Thoracic aorta (tissue), 2 donors: ENCODE results near the gene KRT6A. TPM values are rescaled to one million over a fixed set of nuclear protein-coding genes. Genes with fewer than 3 reads are reported as not detected.

Experiments used
- ATAC-seq: fragments of 150-250 bp; one replicate; pipeline ENCODE4 v1.8.0; 2017; ENCODE audit warnings: low read depth; ENCODE audit not compliant: insufficient number of reproducible peaks, low FRiP score
- DNase-seq: peaks from one replicate; pipeline ENCODE4 v3.0.0-alpha.2; 2020; ENCODE audit warnings: low spot score
- H3K27ac ChIP-seq, 2 donors: fragments of 200-600 bp; sonication (generic); 1 replicate in 1 of 2; 2 replicates in 1 of 2; pipeline ENCODE4 v1.5.1; 2016; ENCODE audit warnings: mild to moderate bottlenecking in 2 of 2, moderate library complexity in 2 of 2
- H3K27me3 ChIP-seq: fragments of 200-600 bp; sonication (generic); replicated peaks from 2 replicates; pipeline ENCODE4 v1.6.0; 2016; ENCODE audit warnings: mild to moderate bottlenecking; ENCODE audit not compliant: insufficient read depth
- H3K36me3 ChIP-seq: fragments of 200-600 bp; sonication (generic); one replicate; pipeline ENCODE4 v1.5.1; 2016
- H3K4me1 ChIP-seq, 2 donors: fragments of 200-600 bp; sonication (generic); 1 replicate in 1 of 2; 2 replicates in 1 of 2; pipeline versions ENCODE4 v1.5.1 to v1.6.0; 2016; ENCODE audit warnings: low read depth in 2 of 2, mild to moderate bottlenecking in 1 of 2; ENCODE audit not compliant: control insufficient read depth in 1 of 2
- H3K4me3 ChIP-seq: fragments of 200-600 bp; sonication (generic); 2 replicates; pipeline ENCODE4 v1.5.1; 2016; ENCODE audit warnings: mild to moderate bottlenecking
- H3K9me3 ChIP-seq: fragments of 200-600 bp; sonication (generic); 2 replicates; pipeline ENCODE4 v1.5.1; 2016
- CTCF ChIP-seq: fragments of 200-600 bp; sonication (generic); IDR thresholded peaks from one replicate; pipeline ENCODE4 v1.5.1; 2019; ENCODE audit warnings: antibody characterized with exemption
- total RNA-seq, 2 donors: library from RNA; depleted of rRNA; stranded (reverse); fragments of >200 nt; gene quantifications; one replicate each; pipeline versions ENCODE4 v1.1.0 to v1.2.3, GENCODE V29; 2016

Gene KRT6A
- total RNA-seq, 2 donors from 2014 or later, result 0.68 TPM; not detected in 1

- DNase-seq (no peak), ATAC-seq (no peak)
- TF ChIP-seq CTCF, result no peak
- no peaks in the 10 kb centered on the region for H3K27me3 ChIP-seq
- no peaks in the 10 kb centered on the region for H3K36me3 ChIP-seq
- no peaks in the 10 kb centered on the region for H3K4me1 ChIP-seq
- no peak overlapping the region for H3K4me3 ChIP-seq
- no peaks in the 10 kb centered on the region for H3K9me3 ChIP-seq
- no peak overlapping the region for H3K27ac ChIP-seq
Measured at GRCh38 chr12:52477651-52478050, 15.4 kb downstream of the KRT6A start.

GRCh38 chr12:52474212-52474611 is 18.8 kb downstream of the KRT6A start:
- H3K4me1 ChIP-seq, result no peaks in the 10 kb centered on the region
- H3K4me3 ChIP-seq, result no peak overlapping the region
- DNase-seq (no peak), ATAC-seq (no peak)
- no peak for TF ChIP-seq CTCF
- H3K36me3 ChIP-seq, result no peaks in the 10 kb centered on the region
- no peaks in the 10 kb centered on the region for H3K9me3 ChIP-seq
- H3K27ac ChIP-seq, result no peak overlapping the region
- no peaks in the 10 kb centered on the region for H3K27me3 ChIP-seq

- no peak for TF ChIP-seq CTCF
- no peak within 1 kb of the TSS for H3K27ac ChIP-seq
- DNase-seq (no peak), ATAC-seq (no peak)
- no peak within 1 kb of the TSS for H3K4me3 ChIP-seq
- no peaks in the 10 kb centered on the region for H3K36me3 ChIP-seq
- H3K27me3 ChIP-seq, result no peaks in the 10 kb centered on the region
- H3K9me3 ChIP-seq, result no peaks in the 10 kb centered on the region
- H3K4me1 ChIP-seq, result no peaks in the 10 kb centered on the region
Measured at GRCh38 chr12:52473768-52474167, 19.3 kb downstream of the KRT6A start, which contains the start of gene KRT6C. Gene KRT6C (minus strand): TSS chr12:52473805. CDS start chr12:52473737, 68 bp downstream.

- H3K27ac ChIP-seq, result no peak overlapping the region
- no peak overlapping the region for H3K4me3 ChIP-seq
- no peak for DNase-seq
- H3K36me3 ChIP-seq, result no peaks in the 10 kb centered on the region
- no peaks in the 10 kb centered on the region for H3K4me1 ChIP-seq
- no peaks in the 10 kb centered on the region for H3K9me3 ChIP-seq
- TF ChIP-seq CTCF, result no peak
- no peak for ATAC-seq
- H3K27me3 ChIP-seq, result no peaks in the 10 kb centered on the region
Measured at GRCh38 chr12:52469853-52470252, 23.2 kb downstream of the KRT6A start.

- H3K27me3 ChIP-seq, result no peaks in the 10 kb centered on the region
- no peaks in the 10 kb centered on the region for H3K4me1 ChIP-seq
- ATAC-seq, result no peak
- no peaks in the 10 kb centered on the region for H3K36me3 ChIP-seq
- no peaks in the 10 kb centered on the region for H3K9me3 ChIP-seq
- H3K27ac ChIP-seq, result no peak overlapping the region
- TF ChIP-seq CTCF, result no peak
- H3K4me3 ChIP-seq, result no peak overlapping the region
- no peak for DNase-seq
Measured at GRCh38 chr12:52464897-52465296, 28.2 kb downstream of the KRT6A start.
